ENCODE measurements around the gene RALGAPB.
A peak's percentile ranks its signal among the peaks of the same experiment; 100 is the strongest.

The RALGAPB gene

DNA sequence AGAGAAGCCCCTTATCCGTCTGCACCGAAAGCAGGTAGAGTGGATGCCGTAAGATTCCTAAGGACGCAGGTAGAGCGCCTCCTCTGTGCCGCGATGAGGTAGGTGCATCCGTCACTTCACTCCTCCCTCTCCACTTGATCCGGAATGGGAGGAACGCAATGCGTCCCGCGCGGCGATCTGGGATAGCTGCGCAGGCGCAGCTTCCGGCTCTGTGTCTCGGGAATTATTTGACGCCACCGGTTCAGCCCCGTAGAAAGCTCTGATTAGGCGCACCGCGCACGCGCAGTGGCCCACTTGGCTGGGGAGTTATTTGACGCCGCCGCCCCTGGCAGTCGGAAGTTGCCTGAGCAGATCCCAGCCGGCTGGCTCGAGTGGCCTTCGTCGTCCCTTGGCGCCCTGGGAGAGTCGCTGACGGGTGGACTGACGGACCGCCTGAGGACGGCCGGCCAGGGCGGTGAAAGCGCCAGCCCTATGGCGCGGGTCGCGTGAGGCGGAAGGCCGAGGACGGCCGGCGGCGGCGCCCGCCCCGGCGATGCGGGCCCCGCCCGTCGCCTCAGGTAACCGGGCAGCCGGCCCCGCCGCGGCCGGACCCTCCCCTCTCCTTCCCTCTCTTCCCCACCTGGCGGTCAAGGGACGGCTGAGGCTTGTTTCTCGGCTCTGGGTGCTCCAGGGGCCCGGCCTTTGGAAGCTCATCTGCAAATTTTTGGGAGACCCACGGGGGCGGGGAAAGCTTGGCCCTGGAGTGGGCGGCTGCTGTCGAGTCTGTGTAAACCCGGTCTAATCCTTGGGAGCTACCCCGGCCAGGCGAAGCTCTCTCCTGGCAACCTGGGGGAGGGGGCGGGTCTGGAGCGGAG, at the start of gene RALGAPB (continued):
- TF ChIP-seq KLF9 (tag by site-specific recombination; IDR thresholded peaks at IDR 0.05; ENCODE audit: low read depth), result peak; percentile 12; the same call in 1 of the 2 replicates
- no peak for TF ChIP-seq ZNF585B (tag by site-specific recombination; IDR thresholded peaks at IDR 0.05)
- 0 out of 2 replicates have a peak, but pooled peaks have one; percentile 45 for TF ChIP-seq ZNF2 (tag by site-specific recombination; IDR thresholded peaks at IDR 0.05)
- peak; percentile 73 for TF ChIP-seq SP3 (tag by site-specific recombination; IDR thresholded peaks at IDR 0.05)
- TF ChIP-seq ZNF391 (tag by site-specific recombination; IDR thresholded peaks at IDR 0.05; ENCODE audit: borderline replicate concordance, low read depth), result peak; percentile 57; the same call in 1 of the 2 replicates
- no peak for TF ChIP-seq ZNF596 (tag by site-specific recombination; IDR thresholded peaks at IDR 0.05)
- no peak for TF ChIP-seq ZNF514 (tag by site-specific recombination; IDR thresholded peaks at IDR 0.05)
- TF ChIP-seq, protein P1, sequence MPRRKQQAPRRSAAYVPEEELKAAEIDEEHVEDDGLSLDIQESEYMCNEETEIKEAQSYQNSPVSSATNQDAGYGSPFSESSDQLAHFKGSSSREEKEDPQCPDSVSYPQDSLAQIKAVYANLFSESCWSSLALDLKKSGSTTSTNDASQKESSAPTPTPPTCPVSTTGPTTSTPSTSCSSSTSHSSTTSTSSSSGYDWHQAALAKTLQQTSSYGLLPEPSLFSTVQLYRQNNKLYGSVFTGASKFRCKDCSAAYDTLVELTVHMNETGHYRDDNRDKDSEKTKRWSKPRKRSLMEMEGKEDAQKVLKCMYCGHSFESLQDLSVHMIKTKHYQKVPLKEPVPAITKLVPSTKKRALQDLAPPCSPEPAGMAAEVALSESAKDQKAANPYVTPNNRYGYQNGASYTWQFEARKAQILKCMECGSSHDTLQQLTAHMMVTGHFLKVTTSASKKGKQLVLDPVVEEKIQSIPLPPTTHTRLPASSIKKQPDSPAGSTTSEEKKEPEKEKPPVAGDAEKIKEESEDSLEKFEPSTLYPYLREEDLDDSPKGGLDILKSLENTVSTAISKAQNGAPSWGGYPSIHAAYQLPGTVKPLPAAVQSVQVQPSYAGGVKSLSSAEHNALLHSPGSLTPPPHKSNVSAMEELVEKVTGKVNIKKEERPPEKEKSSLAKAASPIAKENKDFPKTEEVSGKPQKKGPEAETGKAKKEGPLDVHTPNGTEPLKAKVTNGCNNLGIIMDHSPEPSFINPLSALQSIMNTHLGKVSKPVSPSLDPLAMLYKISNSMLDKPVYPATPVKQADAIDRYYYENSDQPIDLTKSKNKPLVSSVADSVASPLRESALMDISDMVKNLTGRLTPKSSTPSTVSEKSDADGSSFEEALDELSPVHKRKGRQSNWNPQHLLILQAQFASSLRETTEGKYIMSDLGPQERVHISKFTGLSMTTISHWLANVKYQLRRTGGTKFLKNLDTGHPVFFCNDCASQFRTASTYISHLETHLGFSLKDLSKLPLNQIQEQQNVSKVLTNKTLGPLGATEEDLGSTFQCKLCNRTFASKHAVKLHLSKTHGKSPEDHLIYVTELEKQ (tag by site-specific recombination; IDR thresholded peaks at IDR 0.05; ENCODE audit: borderline replicate concordance), result no peak
- no peak for TF ChIP-seq MEIS1 (CRISPR knock-in tag; IDR thresholded peaks at IDR 0.05; ENCODE audit: borderline replicate concordance)
- TF ChIP-seq ZNF701 (tag by site-specific recombination; IDR thresholded peaks at IDR 0.05), result no peak
- TF ChIP-seq ZNF341 (tag by site-specific recombination; IDR thresholded peaks at IDR 0.05; ENCODE audit: low read depth), result no peak; the same call in 1 of the 2 replicates
- TF ChIP-seq ZNF558 (tag by site-specific recombination; IDR thresholded peaks at IDR 0.05), result no peak
- no peak for TF ChIP-seq ZNF623 (tag by site-specific recombination; IDR thresholded peaks at IDR 0.05)
- TF ChIP-seq IKZF3 (tag by site-specific recombination; IDR thresholded peaks at IDR 0.05), result peak; percentile 99
- TF ChIP-seq ZNF626 (tag by site-specific recombination; IDR thresholded peaks at IDR 0.05), result no peak
- peak; percentile 64 for TF ChIP-seq ZBTB21 (tag by site-specific recombination; IDR thresholded peaks at IDR 0.05)
- TF ChIP-seq ZNF561 (tag by site-specific recombination; IDR thresholded peaks at IDR 0.05; ENCODE audit: borderline replicate concordance), result peak; percentile 53; the same call in 1 of the 2 replicates
- TF ChIP-seq HOXD13 (CRISPR knock-in tag; IDR thresholded peaks at IDR 0.05; ENCODE audit: borderline replicate concordance), result no peak
- TF ChIP-seq ZNF239 (tag by site-specific recombination; IDR thresholded peaks at IDR 0.05), result no peak
- TF ChIP-seq ZFP3 (tag by site-specific recombination; IDR thresholded peaks at IDR 0.05; ENCODE audit: low read depth), result no peak
- no peak for TF ChIP-seq ZNF121 (tag by site-specific recombination; IDR thresholded peaks at IDR 0.05)
- no peak for TF ChIP-seq ZSCAN23 (tag by site-specific recombination; IDR thresholded peaks at IDR 0.05)
- TF ChIP-seq, protein P2, sequence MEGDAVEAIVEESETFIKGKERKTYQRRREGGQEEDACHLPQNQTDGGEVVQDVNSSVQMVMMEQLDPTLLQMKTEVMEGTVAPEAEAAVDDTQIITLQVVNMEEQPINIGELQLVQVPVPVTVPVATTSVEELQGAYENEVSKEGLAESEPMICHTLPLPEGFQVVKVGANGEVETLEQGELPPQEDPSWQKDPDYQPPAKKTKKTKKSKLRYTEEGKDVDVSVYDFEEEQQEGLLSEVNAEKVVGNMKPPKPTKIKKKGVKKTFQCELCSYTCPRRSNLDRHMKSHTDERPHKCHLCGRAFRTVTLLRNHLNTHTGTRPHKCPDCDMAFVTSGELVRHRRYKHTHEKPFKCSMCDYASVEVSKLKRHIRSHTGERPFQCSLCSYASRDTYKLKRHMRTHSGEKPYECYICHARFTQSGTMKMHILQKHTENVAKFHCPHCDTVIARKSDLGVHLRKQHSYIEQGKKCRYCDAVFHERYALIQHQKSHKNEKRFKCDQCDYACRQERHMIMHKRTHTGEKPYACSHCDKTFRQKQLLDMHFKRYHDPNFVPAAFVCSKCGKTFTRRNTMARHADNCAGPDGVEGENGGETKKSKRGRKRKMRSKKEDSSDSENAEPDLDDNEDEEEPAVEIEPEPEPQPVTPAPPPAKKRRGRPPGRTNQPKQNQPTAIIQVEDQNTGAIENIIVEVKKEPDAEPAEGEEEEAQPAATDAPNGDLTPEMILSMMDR (tag by site-specific recombination; IDR thresholded peaks at IDR 0.05), result peak; percentile 97
- no peak for TF ChIP-seq PRDM4 (tag by site-specific recombination; IDR thresholded peaks at IDR 0.05)
- no peak for TF ChIP-seq ZNF24 (tag by site-specific recombination; IDR thresholded peaks at IDR 0.05)
- TF ChIP-seq ZFP69B (tag by site-specific recombination; IDR thresholded peaks at IDR 0.05), result no peak
- TF ChIP-seq ZNF785 (tag by site-specific recombination; IDR thresholded peaks at IDR 0.05), result no peak
- TF ChIP-seq ZNF148 (tag by site-specific recombination; IDR thresholded peaks at IDR 0.05; ENCODE audit: borderline replicate concordance), result no peak
- no peak for TF ChIP-seq ZNF768 (tag by site-specific recombination; IDR thresholded peaks at IDR 0.05)
- TF ChIP-seq SP2 (tag by site-specific recombination; IDR thresholded peaks at IDR 0.05), result peak; percentile 84

Measured in HEK293 (cell line).